Tibial nerve (tissue), 4 donors: ENCODE results near the gene SSX1. TPM values are rescaled to one million over a fixed set of nuclear protein-coding genes. Genes with fewer than 3 reads are reported as not detected.
"Not testable (repeated sequence)": the region's sequence is repeated elsewhere in the genome, so short reads cannot be mapped to it uniquely, and the experiment has no call there.

ENCODE experiments used
- DNase-seq, 2 donors: peaks; one replicate each; pipeline ENCODE4 v3.0.0-alpha.2; 2019; ENCODE audit warnings: low spot score in 2 of 2
- H3K27ac ChIP-seq, 4 donors: fragments of 200-600 bp; sonication (generic) in 3 of 4; one replicate each; pipeline ENCODE4 v1.5.1; 2017 to 2019; ENCODE audit warnings: mild to moderate bottlenecking in 1 of 4
- H3K27me3 ChIP-seq, 2 donors: fragments of 200-600 bp; sonication (generic) in 1 of 2; one replicate each; pipeline versions ENCODE4 v1.5.1 to v1.6.0; 2017 to 2019
- H3K36me3 ChIP-seq, 3 donors: fragments of 200-600 bp; sonication (generic); one replicate each; pipeline ENCODE4 v1.5.1; 2018 to 2019
- H3K4me1 ChIP-seq, 4 donors: fragments of 200-600 bp; sonication (generic) in 3 of 4; one replicate each; pipeline ENCODE4 v1.5.1; 2017 to 2019
- H3K4me3 ChIP-seq, 4 donors: fragments of 200-600 bp; sonication (generic) in 3 of 4; one replicate each; pipeline ENCODE4 v1.5.1; 2017 to 2019; ENCODE audit warnings: mild to moderate bottlenecking in 1 of 4, moderate library complexity in 1 of 4
- H3K9me3 ChIP-seq, 4 donors: fragments of 200-600 bp; sonication (generic) in 3 of 4; one replicate each; pipeline ENCODE4 v1.5.1; 2017 to 2019
- EP300 ChIP-seq, 2 donors: sonication (generic); formaldehyde crosslinking; IDR thresholded peaks; one replicate each; pipeline ENCODE4 v1.6.1; 2017; ENCODE audit warnings: antibody characterized with exemption in 2 of 2, mild to moderate bottlenecking in 1 of 2
- POLR2A ChIP-seq, 2 donors: fragments of 450-650 bp; IDR thresholded peaks; one replicate each; pipeline ENCODE4 v1.6.1; 2017; ENCODE audit warnings: antibody characterized with exemption in 2 of 2, mild to moderate bottlenecking in 2 of 2, moderate library complexity in 2 of 2
- WGBS, 2 donors: methylation state at CpG; one replicate each; pipeline ENCODE4 v1.1.5; 2018; 5-methylcytosine and 5-hydroxymethylcytosine counted together
- total RNA-seq, 4 donors: library from RNA; depleted of rRNA; stranded (reverse); fragments of >200 nt; gene quantifications; one replicate each; pipeline ENCODE4 v1.1.0, GENCODE V29; 2016
- TF ChIP-seq, protein P1 (sequence below), 5 experiments: fragments of 200-600 bp in 3 of 5; fragments of 450-650 bp in 2 of 5; sonication (generic) in 3 of 5; IDR thresholded peaks; one replicate each; pipeline ENCODE4 v1.5.1; 2016 to 2019; ENCODE audit warnings: antibody characterized with exemption in 5 of 5, mild to moderate bottlenecking in 3 of 5, moderate library complexity in 2 of 5

The SSX1 gene, protein sequence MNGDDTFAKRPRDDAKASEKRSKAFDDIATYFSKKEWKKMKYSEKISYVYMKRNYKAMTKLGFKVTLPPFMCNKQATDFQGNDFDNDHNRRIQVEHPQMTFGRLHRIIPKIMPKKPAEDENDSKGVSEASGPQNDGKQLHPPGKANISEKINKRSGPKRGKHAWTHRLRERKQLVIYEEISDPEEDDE
- total RNA-seq: not detected

DNA sequence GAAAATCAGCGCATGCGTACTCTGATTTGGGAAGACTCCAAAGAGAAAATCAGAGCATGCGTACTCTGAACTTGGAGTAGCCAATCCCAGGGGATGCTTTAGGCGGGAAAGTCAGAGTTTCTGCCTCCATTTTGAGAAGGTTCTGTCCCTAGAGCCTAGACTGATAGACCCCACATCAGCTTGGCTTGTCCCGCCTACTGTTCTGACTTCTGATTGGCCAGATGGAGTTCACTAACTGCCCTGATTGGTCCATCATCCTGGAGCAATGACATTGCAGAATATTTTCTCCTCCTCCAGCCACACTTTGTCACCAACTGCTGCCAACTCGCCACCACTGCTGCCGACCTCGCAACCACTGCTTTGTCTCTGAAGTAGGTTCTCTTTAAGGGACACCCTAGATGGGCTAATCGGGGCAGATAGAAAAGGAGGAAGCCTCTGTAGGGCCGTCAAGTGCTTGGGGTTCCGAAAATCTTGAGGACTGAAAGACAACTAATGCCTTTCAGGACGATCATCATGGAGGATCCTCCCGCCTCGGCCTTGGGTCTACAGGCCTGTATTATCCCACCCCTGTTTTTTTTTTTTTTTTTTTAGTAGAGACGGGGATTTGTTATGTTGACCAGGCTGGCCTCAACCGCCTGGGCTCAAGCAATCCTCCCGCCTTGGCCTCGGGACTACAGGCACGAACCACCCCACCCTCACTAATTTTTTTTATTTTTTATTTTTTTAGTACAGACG lies at the start of gene SSX1:
SSX1 (plus strand) TSS at position 331 of the 735 bp plus-strand sequence. CDS start 1,850 bp downstream, outside the sequence.
- H3K27me3 ChIP-seq, H3K27ac ChIP-seq, H3K4me3 ChIP-seq, DNase-seq, H3K36me3 ChIP-seq, H3K9me3 ChIP-seq, H3K4me1 ChIP-seq: not testable (repeated sequence)
- WGBS, 2 donors: 92 to 93% methylated on average over 19 to 20 of the region's 20 CpGs

DNA sequence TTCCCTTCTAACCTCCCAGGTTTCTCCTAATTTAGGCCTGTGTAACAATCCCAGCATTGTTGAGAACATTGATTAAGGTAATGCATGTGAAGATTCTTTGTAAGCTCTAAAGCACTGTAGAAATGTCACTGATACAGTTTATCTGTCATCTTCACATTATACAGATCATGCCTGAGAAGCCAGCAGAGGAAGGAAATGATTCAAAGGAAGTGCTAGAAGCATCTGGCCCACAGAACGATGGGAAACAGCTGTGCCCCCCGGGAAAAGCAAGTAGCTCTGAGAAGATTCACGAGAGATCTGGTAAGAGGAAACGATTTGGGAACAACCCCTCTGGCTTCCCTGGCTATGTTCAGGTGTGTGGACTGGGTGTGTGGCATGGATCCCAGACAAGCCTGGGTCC lies 40.9 kb upstream of the SSX1 start:
- not testable (repeated sequence) for H3K4me3 ChIP-seq, H3K27ac ChIP-seq, H3K36me3 ChIP-seq, H3K27me3 ChIP-seq, H3K9me3 ChIP-seq, H3K4me1 ChIP-seq, DNase-seq
- WGBS, 2 donors: 28 to 50% methylated on average over 3 to 4 of the region's 4 CpGs

DNA sequence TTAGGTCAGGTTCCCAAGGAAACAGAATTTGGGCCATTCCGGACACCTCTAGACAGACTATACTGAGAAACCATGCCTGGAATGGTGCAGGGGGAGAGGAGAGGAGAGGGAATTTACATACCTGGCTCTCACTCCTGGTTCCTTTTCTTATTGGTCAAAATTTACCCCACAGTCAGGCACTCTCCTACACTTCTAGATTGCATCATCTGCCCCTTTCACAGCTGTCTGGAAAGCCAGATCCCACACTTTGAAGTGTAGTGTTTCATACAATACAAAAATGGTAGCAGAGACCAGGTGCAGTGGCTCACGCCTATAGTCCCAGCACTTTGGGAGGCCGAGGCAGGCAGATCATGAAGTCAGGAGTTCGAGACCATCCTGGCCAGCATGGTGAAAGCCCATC lies 31.0 kb upstream of the SSX1 start:
- H3K27ac ChIP-seq, H3K9me3 ChIP-seq, H3K27me3 ChIP-seq, H3K36me3 ChIP-seq, H3K4me1 ChIP-seq, H3K4me3 ChIP-seq, DNase-seq: not testable (repeated sequence)
- 79 to 89% methylated on average over 4 of the region's 4 CpGs for WGBS, 2 donors

GRCh38 chrX:48252945-48253344 lies 2.2 kb upstream of the SSX1 start:
- not testable (repeated sequence) for DNase-seq, H3K4me1 ChIP-seq, H3K27me3 ChIP-seq, H3K27ac ChIP-seq, H3K36me3 ChIP-seq, H3K9me3 ChIP-seq, H3K4me3 ChIP-seq
- 54% methylated on average over 6 of the region's 6 CpGs for WGBS, 2 donors

DNA sequence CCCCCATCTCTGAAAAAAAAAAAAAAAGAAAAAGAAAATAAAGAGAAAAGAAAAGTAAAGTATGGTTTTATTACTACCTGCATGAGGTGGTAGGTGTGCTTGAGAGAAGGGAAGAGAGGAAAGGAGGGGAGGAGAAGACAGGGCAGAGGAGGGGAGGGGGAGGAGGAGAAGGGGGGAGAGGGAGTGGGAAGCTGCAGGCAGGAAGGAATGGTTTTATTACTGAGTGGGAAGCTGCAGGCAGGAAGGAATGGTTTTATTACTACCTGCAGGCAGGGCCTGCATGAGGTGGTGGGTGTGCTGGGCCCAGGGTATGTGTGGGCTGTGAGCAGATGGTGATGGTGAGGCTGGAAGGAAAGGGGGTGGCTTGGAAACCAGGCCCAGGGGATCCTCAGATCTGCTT lies 19.2 kb downstream of the SSX1 start:
- not testable (repeated sequence) for DNase-seq, H3K36me3 ChIP-seq, H3K4me3 ChIP-seq, H3K27ac ChIP-seq, H3K9me3 ChIP-seq, H3K4me1 ChIP-seq, H3K27me3 ChIP-seq

DNA sequence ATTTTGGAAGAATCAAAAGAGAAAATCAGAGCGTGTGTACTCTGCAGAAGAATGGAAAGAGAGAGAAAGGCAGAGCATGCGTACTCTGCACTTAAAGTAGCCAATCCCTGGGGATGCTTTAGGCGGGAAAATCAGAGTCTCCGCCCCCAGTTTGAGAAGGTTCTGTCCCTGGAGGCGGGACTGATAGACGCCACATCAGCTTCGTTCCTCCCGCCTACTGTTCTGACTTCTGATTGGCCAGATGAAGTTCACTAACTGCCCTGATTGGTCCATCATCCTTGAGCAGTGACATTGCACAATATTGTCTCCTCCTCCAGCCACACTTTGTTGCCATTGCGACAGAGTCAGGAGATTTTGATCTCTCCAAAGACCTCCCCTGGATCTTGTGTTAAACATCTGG lies 23.8 kb downstream of the SSX1 start:
- 48 to 53% methylated on average over 9 of the region's 9 CpGs for WGBS, 2 donors
- H3K27me3 ChIP-seq: no peaks in the 10 kb centered on the region
- H3K9me3 ChIP-seq: no peaks in the 10 kb centered on the region
- TF ChIP-seq, protein P1, sequence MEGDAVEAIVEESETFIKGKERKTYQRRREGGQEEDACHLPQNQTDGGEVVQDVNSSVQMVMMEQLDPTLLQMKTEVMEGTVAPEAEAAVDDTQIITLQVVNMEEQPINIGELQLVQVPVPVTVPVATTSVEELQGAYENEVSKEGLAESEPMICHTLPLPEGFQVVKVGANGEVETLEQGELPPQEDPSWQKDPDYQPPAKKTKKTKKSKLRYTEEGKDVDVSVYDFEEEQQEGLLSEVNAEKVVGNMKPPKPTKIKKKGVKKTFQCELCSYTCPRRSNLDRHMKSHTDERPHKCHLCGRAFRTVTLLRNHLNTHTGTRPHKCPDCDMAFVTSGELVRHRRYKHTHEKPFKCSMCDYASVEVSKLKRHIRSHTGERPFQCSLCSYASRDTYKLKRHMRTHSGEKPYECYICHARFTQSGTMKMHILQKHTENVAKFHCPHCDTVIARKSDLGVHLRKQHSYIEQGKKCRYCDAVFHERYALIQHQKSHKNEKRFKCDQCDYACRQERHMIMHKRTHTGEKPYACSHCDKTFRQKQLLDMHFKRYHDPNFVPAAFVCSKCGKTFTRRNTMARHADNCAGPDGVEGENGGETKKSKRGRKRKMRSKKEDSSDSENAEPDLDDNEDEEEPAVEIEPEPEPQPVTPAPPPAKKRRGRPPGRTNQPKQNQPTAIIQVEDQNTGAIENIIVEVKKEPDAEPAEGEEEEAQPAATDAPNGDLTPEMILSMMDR (IDR thresholded peaks at IDR 0.05): no peak
- TF ChIP-seq POLR2A (IDR thresholded peaks at IDR 0.05): no peak
- TF ChIP-seq EP300 (IDR thresholded peaks at IDR 0.05): no peak
- no peak overlapping the region for H3K27ac ChIP-seq
- H3K4me1 ChIP-seq: no peaks in the 10 kb centered on the region
- H3K4me3 ChIP-seq: no peak overlapping the region
- H3K36me3 ChIP-seq: no peaks in the 10 kb centered on the region
- DNase-seq: peak; percentile 36 to 63

GRCh38 chrX:48280729-48281128 lies 25.5 kb downstream of the SSX1 start:
- 91 to 100% methylated on average over 2 to 3 of the region's 3 CpGs for WGBS, 2 donors
- not testable (repeated sequence) for H3K4me1 ChIP-seq, H3K9me3 ChIP-seq, H3K27ac ChIP-seq, H3K4me3 ChIP-seq, DNase-seq, H3K36me3 ChIP-seq, H3K27me3 ChIP-seq

GRCh38 chrX:48306175-48306574 lies 51.0 kb downstream of the SSX1 start:
- Histone ChIP-seq H3K4me1 (no peaks in the 10 kb centered on the region), H3K27ac (no peak overlapping the region), H3K9me3 (no peaks in the 10 kb centered on the region), H3K36me3 (no peaks in the 10 kb centered on the region), H3K27me3 (no peaks in the 10 kb centered on the region), H3K4me3 (no peak overlapping the region)
- DNase-seq: no peak
- TF ChIP-seq POLR2A (IDR thresholded peaks at IDR 0.05) (no peak), EP300 (IDR thresholded peaks at IDR 0.05) (no peak)
- TF ChIP-seq, protein P1 (IDR thresholded peaks at IDR 0.05): no peak
- 84 to 88% methylated on average over 7 to 11 of the region's 11 CpGs for WGBS, 2 donors

- WGBS, 2 donors: 60 to 80% methylated on average over 2 of the region's 2 CpGs
- H3K9me3 ChIP-seq: not testable (repeated sequence)
These were observed 58.8 kb downstream of the SSX1 start for GRCh38 chrX:48313996-48314395.

More at GRCh38 chrX:48313996-48314395, 58.8 kb downstream of the SSX1 start:
- H3K4me3 ChIP-seq, H3K4me1 ChIP-seq, H3K36me3 ChIP-seq, DNase-seq, H3K27ac ChIP-seq, H3K27me3 ChIP-seq: not testable (repeated sequence)
